Glomerular endothelial cell (primary cell): ENCODE measurements around the gene GALNT16. TPM values are rescaled to one million over a fixed set of nuclear protein-coding genes. Genes with fewer than 3 reads are reported as not detected.

Source experiments
- DNase-seq: peaks from one replicate; pipeline ENCODE4 v3.0.0-alpha.2; 2011; ENCODE audit warnings: low read depth, low spot score; ENCODE audit errors: extremely low read depth
- total RNA-seq: library from RNA; depleted of rRNA; stranded (reverse); fragments of >200 nt; gene quantifications from 2 replicates; pipeline ENCODE4 v1.2.3, GENCODE V29; 2015

Gene GALNT16
- total RNA-seq, 1 donor from 2014 or later = 0.70 TPM

GRCh38 chr14:69332782-69333395, 72.9 kb downstream of the GALNT16 start:
- DNase-seq = no peak

- DNase-seq = no peak
These were observed 73.9 kb downstream of the GALNT16 start for GRCh38 chr14:69333791-69334337.

GRCh38 chr14:69334576-69334975, 74.6 kb downstream of the GALNT16 start:
- no peak for DNase-seq

- DNase-seq = no peak
These were observed 75.4 kb downstream of the GALNT16 start for GRCh38 chr14:69335371-69335771.

GRCh38 chr14:69337984-69338383, 78.0 kb downstream of the GALNT16 start:
- DNase-seq = no peak

GRCh38 chr14:69339426-69339825, 79.5 kb downstream of the GALNT16 start:
- DNase-seq = no peak

- no peak for DNase-seq
These were observed 83.1 kb downstream of the GALNT16 start for GRCh38 chr14:69342928-69343525.

- DNase-seq = no peak
These were observed 84.2 kb downstream of the GALNT16 start for GRCh38 chr14:69344171-69344570.

- DNase-seq = no peak
These were observed 85.4 kb downstream of the GALNT16 start for GRCh38 chr14:69345402-69345801.

- no peak for DNase-seq
These were observed 86.8 kb downstream of the GALNT16 start for GRCh38 chr14:69346710-69347109.

- no peak for DNase-seq
These were observed 89.3 kb downstream of the GALNT16 start for GRCh38 chr14:69349091-69349777.

- no peak for DNase-seq
These were observed 90.9 kb downstream of the GALNT16 start for GRCh38 chr14:69350892-69351291.

GRCh38 chr14:69351385-69351784, 91.4 kb downstream of the GALNT16 start:
- no peak for DNase-seq

- no peak for DNase-seq
These were observed 92.0 kb downstream of the GALNT16 start for GRCh38 chr14:69351911-69352310.

GRCh38 chr14:69353168-69353567, 93.2 kb downstream of the GALNT16 start:
- DNase-seq = no peak

GRCh38 chr14:69354383-69355153, 94.6 kb downstream of the GALNT16 start:
- no peak for DNase-seq

- no peak for DNase-seq
These were observed 95.2 kb downstream of the GALNT16 start for GRCh38 chr14:69355154-69355597.

- DNase-seq = no peak
These were observed 95.8 kb downstream of the GALNT16 start for GRCh38 chr14:69355607-69356281.

- no peak for DNase-seq
These were observed 97.1 kb downstream of the GALNT16 start for GRCh38 chr14:69356903-69357543.
